PC-9 (cell line): ENCODE results near the gene AFAP1. TPM values are rescaled to one million over a fixed set of nuclear protein-coding genes. Genes with fewer than 3 reads are reported as not detected.

ENCODE experiments used
- BruUV-seq: library from RNA; stranded (reverse); fragments of 400-500 nt; replicated peaks from 2 replicates; lab custom pipeline; 2021; lab: Mats Ljungman, UMichigan
- CTCF ChIA-PET: fragments of 300-600 bp; sonication (Branson Sonifier 250); formaldehyde crosslinking; loops from one replicate; lab custom pipeline; 2022; ENCODE audit warnings: antibody characterized with exemption; lab: Charles Lee
- POLR2A ChIA-PET: fragments of 300-600 bp; sonication (Branson Sonifier 250); formaldehyde crosslinking; loops from one replicate; lab custom pipeline; 2022; ENCODE audit warnings: antibody characterized with exemption; ENCODE audit not compliant: unreplicated experiment; lab: Charles Lee
- DNase-seq, 2 experiments: peaks; one replicate each; pipeline versions ENCODE4 v3.0.0 to v3.0.0-alpha.2; 2015 to 2022; ENCODE audit warnings: mixed read lengths in 1 of 2
- H2AFZ ChIP-seq: fragments of 200-600 bp; sonication (generic); 2 replicates; pipeline ENCODE4 v1.8.1; 2017; ENCODE audit warnings: antibody characterized with exemption
- H3F3A ChIP-seq: fragments of 200-600 bp; sonication (generic); 2 replicates; pipeline ENCODE4 v1.8.1; 2017; ENCODE audit warnings: antibody characterized with exemption, mild to moderate bottlenecking, low read depth; ENCODE audit not compliant: insufficient read depth
- H3K27ac ChIP-seq: fragments of 200-600 bp; sonication (generic); 2 replicates; pipeline ENCODE4 v1.6.1; 2016; ENCODE audit warnings: mixed run types
- H3K27me3 ChIP-seq: fragments of 200-600 bp; sonication (generic); 2 replicates; pipeline ENCODE4 v1.6.1; 2016; ENCODE audit warnings: low read depth, mixed run types; ENCODE audit not compliant: insufficient read depth
- H3K36me3 ChIP-seq: fragments of 200-600 bp; sonication (generic); 2 replicates; pipeline ENCODE4 v1.6.1; 2016; ENCODE audit warnings: low read depth, mixed run types
- H3K4me1 ChIP-seq: fragments of 200-600 bp; sonication (generic); replicated peaks from 2 replicates; pipeline ENCODE4 v1.6.1; 2016; ENCODE audit warnings: mixed run types; ENCODE audit not compliant: insufficient read depth
- H3K4me2 ChIP-seq: fragments of 200-600 bp; sonication (generic); 2 replicates; pipeline ENCODE4 v1.6.1; 2017; ENCODE audit warnings: mixed run types
- H3K4me3 ChIP-seq: fragments of 200-600 bp; sonication (generic); 2 replicates; pipeline ENCODE4 v1.6.1; 2016; ENCODE audit warnings: mixed run types
- H3K79me2 ChIP-seq: fragments of 200-600 bp; sonication (generic); 2 replicates; pipeline ENCODE4 v1.6.1; 2017; ENCODE audit warnings: low read depth, mixed run types
- H3K9me2 ChIP-seq: fragments of 200-600 bp; sonication (generic); 2 replicates; pipeline ENCODE4 v1.8.1; 2017; ENCODE audit warnings: mild to moderate bottlenecking; ENCODE audit not compliant: insufficient read depth
- H3K9me3 ChIP-seq: fragments of 200-600 bp; sonication (generic); 2 replicates; pipeline ENCODE4 v1.8.1; 2016; ENCODE audit warnings: low read depth; ENCODE audit not compliant: insufficient read depth
- H4K20me1 ChIP-seq: fragments of 200-600 bp; sonication (generic); 2 replicates; pipeline ENCODE4 v1.8.1; 2017; ENCODE audit not compliant: insufficient read depth
- EZH2 ChIP-seq: fragments of 200-600 bp; sonication (generic); IDR thresholded peaks from 2 replicates; pipeline ENCODE4 v1.8.0; 2017; ENCODE audit warnings: antibody characterized with exemption, low read depth
- intact Hi-C: fragments of 100-400 bp; cut with micrococcal nuclease; formaldehyde crosslinking; loops from one replicate; pipeline ENCODE4 v1.10.0; 2022; ENCODE audit not compliant: unreplicated experiment
- total RNA-seq: library from RNA; stranded (reverse); gene quantifications from 2 replicates; pipeline ENCODE4 v1.2.3, GENCODE V29; 2021
- TF ChIP-seq, protein P1 (sequence below): fragments of 200-600 bp; sonication (generic); conservative IDR thresholded peaks from 2 replicates; pipeline ENCODE4 v1.6.1; 2017; ENCODE audit warnings: mixed run types, antibody characterized with exemption, mild to moderate bottlenecking, moderate library complexity

Gene AFAP1
- total RNA-seq, 1 experiment from 2014 or later = 69.6 TPM

GRCh38 chr4:7898385-7898784 lies 41.3 kb downstream of the AFAP1 start:
- H3K27me3 ChIP-seq = no peaks in the 10 kb centered on the region
- intact Hi-C loops = no loop called here
- H4K20me1 ChIP-seq = peaks cover 58% of the 10 kb centered on the region
- DNase-seq = no peak
- no peaks in the 10 kb centered on the region for H3K9me2 ChIP-seq
- no peak overlapping the region for H3K4me3 ChIP-seq
- no peaks in the 10 kb centered on the region for H3F3A ChIP-seq
- H3K27ac ChIP-seq = no peak overlapping the region
- no peaks in the 10 kb centered on the region for H3K36me3 ChIP-seq
- peaks cover 90% of the 10 kb centered on the region for H3K79me2 ChIP-seq
- no peaks in the 10 kb centered on the region for H3K9me3 ChIP-seq
- CTCF ChIA-PET = no interaction called here
- no TSS peak for BruUV-seq
- no peak overlapping the region for H2AFZ ChIP-seq
- POLR2A ChIA-PET = no interaction called here
- no peak for TF ChIP-seq EZH2
- TF ChIP-seq, protein P1, sequence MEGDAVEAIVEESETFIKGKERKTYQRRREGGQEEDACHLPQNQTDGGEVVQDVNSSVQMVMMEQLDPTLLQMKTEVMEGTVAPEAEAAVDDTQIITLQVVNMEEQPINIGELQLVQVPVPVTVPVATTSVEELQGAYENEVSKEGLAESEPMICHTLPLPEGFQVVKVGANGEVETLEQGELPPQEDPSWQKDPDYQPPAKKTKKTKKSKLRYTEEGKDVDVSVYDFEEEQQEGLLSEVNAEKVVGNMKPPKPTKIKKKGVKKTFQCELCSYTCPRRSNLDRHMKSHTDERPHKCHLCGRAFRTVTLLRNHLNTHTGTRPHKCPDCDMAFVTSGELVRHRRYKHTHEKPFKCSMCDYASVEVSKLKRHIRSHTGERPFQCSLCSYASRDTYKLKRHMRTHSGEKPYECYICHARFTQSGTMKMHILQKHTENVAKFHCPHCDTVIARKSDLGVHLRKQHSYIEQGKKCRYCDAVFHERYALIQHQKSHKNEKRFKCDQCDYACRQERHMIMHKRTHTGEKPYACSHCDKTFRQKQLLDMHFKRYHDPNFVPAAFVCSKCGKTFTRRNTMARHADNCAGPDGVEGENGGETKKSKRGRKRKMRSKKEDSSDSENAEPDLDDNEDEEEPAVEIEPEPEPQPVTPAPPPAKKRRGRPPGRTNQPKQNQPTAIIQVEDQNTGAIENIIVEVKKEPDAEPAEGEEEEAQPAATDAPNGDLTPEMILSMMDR = no peak
- no peak overlapping the region for H3K4me2 ChIP-seq
- H3K4me1 ChIP-seq = no peaks in the 10 kb centered on the region

DNA sequence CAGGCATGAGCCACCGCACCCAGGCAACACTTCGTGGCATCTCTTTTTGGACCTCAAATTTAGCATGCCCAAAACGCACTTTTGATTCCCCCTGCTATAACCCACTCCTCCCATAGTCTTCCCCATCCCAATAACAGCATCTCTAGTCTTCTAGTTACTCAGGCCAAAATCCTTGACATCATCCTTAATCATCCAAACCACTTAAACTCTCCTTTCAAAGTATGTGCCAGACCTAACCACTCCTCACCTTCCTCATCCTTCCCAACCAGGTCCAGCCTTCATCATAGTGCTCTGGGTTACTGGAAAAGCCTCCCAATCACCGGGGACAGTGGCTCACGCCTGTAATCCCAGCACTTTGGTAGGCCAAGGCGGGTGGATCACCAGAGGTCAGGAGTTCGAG lies 41.9 kb downstream of the AFAP1 start:
- H4K20me1 ChIP-seq = peaks cover 57% of the 10 kb centered on the region
- H3K4me1 ChIP-seq = no peaks in the 10 kb centered on the region
- no peaks in the 10 kb centered on the region for H3K9me3 ChIP-seq
- no peak for TF ChIP-seq EZH2
- TF ChIP-seq, protein P1 = no peak
- H3F3A ChIP-seq = no peaks in the 10 kb centered on the region
- ChIA-PET CTCF (no interaction called here), POLR2A (no interaction called here)
- no peaks in the 10 kb centered on the region for H3K27me3 ChIP-seq
- no peak overlapping the region for H3K27ac ChIP-seq
- peaks cover 89% of the 10 kb centered on the region for H3K79me2 ChIP-seq
- no peak overlapping the region for H3K4me2 ChIP-seq
- no peak for DNase-seq
- intact Hi-C loops = no loop called here
- no peak overlapping the region for H3K4me3 ChIP-seq
- no peaks in the 10 kb centered on the region for H3K36me3 ChIP-seq
- H3K9me2 ChIP-seq = no peaks in the 10 kb centered on the region
- no peak overlapping the region for H2AFZ ChIP-seq
- no TSS peak for BruUV-seq

DNA sequence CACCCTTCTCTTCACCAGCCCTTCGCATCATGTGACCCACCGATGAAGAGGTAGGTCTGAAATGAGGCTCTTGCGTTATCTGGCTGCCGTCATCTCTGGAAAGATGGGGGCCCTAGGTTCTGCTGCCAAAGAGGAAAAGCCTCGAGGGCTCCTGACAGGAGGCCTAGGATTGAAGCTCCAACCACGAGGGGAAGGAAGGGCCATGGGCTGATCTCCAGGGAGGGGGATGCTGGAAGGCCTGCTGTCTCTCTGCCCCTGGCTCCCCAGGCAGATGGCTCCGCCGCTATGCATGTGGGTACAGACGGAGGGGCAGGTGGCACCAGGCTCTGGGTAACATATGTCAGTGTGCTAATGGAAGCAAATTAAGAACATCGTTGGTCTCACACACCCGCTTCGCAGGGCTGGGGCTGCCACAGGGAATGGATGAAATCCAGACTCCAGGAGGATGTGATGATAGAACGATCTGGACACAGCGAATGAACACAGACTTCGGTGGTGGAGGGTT lies 44.9 kb downstream of the AFAP1 start:
- Histone ChIP-seq H3K4me2 (no peak overlapping the region), H3F3A (peaks cover 10% of the 10 kb centered on the region; the same call in 1 of the 2 replicates), H3K9me2 (no peaks in the 10 kb centered on the region), H3K79me2 (peaks cover 87% of the 10 kb centered on the region), H4K20me1 (peaks cover 46% of the 10 kb centered on the region), H3K36me3 (no peaks in the 10 kb centered on the region; the same call in 1 of the 2 replicates), H3K4me1 (peaks cover 9% of the 10 kb centered on the region), H3K4me3 (no peak overlapping the region), H3K9me3 (no peaks in the 10 kb centered on the region), H2AFZ (no peak overlapping the region), H3K27me3 (no peaks in the 10 kb centered on the region), H3K27ac (no peak overlapping the region)
- TF ChIP-seq, protein P1 = no peak
- TF ChIP-seq EZH2 = no peak
- BruUV-seq = no TSS peak
- DNase-seq = no peak
- intact Hi-C loops = no loop called here
- ChIA-PET CTCF (no interaction called here), POLR2A (no interaction called here)
